NCI-H2029 treated with DMSO at 0.1 percent for 48 hours (cell line): Measurements from ENCODE around the gene TEK.
"Not testable (repeated sequence)": the region's sequence is repeated elsewhere in the genome, so short reads cannot be mapped to it uniquely, and the experiment has no call there.

Source experiments
- DNase-seq: peaks from one replicate; lab custom pipeline; 2025; lab: John Stamatoyannopoulos, UW

Gene TEK

GRCh38 chr9:27108981-27109541 is at the start of gene TEK:
Gene TEK (plus strand): TSS chr9:27109225. CDS start chr9:27109591, 366 bp downstream.
- no peak for DNase-seq

GRCh38 chr9:27059412-27059811 is 49.6 kb upstream of the TEK start:
- no peak for DNase-seq

- DNase-seq: no peak
Measured at GRCh38 chr9:27059907-27060306, 49.1 kb upstream of the TEK start.

GRCh38 chr9:27065288-27065687 is 43.7 kb upstream of the TEK start:
- no peak for DNase-seq

GRCh38 chr9:27073841-27074728 is 34.9 kb upstream of the TEK start:
- DNase-seq: no peak

- no peak for DNase-seq
Measured at GRCh38 chr9:27078685-27079084, 30.3 kb upstream of the TEK start.

- no peak for DNase-seq
Measured at GRCh38 chr9:27085456-27085855, 23.6 kb upstream of the TEK start.

- no peak for DNase-seq
Measured at GRCh38 chr9:27086818-27087680, 22.0 kb upstream of the TEK start.

- no peak for DNase-seq
Measured at GRCh38 chr9:27088981-27089380, 20.0 kb upstream of the TEK start.

- DNase-seq: no peak
Measured at GRCh38 chr9:27089706-27090105, 19.3 kb upstream of the TEK start.

- no peak for DNase-seq
Measured at GRCh38 chr9:27090231-27090630, 18.8 kb upstream of the TEK start.

GRCh38 chr9:27090711-27091110 is 18.3 kb upstream of the TEK start:
- DNase-seq: no peak

GRCh38 chr9:27092496-27092895 is 16.5 kb upstream of the TEK start:
- DNase-seq: not testable (repeated sequence)

GRCh38 chr9:27093384-27094067 is 15.5 kb upstream of the TEK start:
- DNase-seq: not testable (repeated sequence)

GRCh38 chr9:27094640-27095298 is 14.3 kb upstream of the TEK start:
- no peak for DNase-seq

- no peak for DNase-seq
Measured at GRCh38 chr9:27107241-27107640, 1.8 kb upstream of the TEK start.

- DNase-seq: no peak
Measured at GRCh38 chr9:27109621-27110020, 596 bp downstream of the TEK start.

GRCh38 chr9:27110181-27110580 is 1.2 kb downstream of the TEK start:
- DNase-seq: no peak

GRCh38 chr9:27112235-27112634 is 3.2 kb downstream of the TEK start:
- DNase-seq: no peak

GRCh38 chr9:27117489-27118135 is 8.6 kb downstream of the TEK start:
- DNase-seq: peak; percentile 79

- DNase-seq: no peak
Measured at GRCh38 chr9:27118916-27119315, 9.9 kb downstream of the TEK start.
